CD4-positive, alpha-beta T cell treated with Interleukin-10 for 1 hour (primary cell): ENCODE measurements around the gene TIMM9.
"Not testable (repeated sequence)": the region's sequence is repeated elsewhere in the genome, so short reads cannot be mapped to it uniquely, and the experiment has no call there.

Experiments used
- DNase-seq: peaks from one replicate; pipeline ENCODE4 v3.0.0-alpha.2; 2020

The TIMM9 gene

GRCh38 chr14:58397156-58397555 is 30.2 kb downstream of the TIMM9 start:
- DNase-seq = no peak

GRCh38 chr14:58395812-58396788 is 31.2 kb downstream of the TIMM9 start, which contains the start of gene TOMM20L:
Gene TOMM20L (plus strand): TSS chr14:58395930. CDS start chr14:58395958, 28 bp downstream.
- peak; percentile 81 for DNase-seq

DNA sequence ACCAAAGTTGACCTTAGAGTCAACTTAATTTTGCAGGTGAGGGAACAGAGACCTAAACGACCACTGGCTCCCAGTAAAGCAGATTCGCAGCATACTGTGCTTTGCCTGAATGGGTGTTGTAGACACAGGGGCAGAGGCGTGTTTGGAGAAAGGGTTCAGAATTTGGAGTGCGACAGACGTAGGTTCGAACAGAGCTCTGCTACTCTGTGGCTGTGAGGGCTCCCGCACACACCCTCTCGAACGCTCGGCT is 31.8 kb downstream of the TIMM9 start:
- no peak for DNase-seq

- no peak for DNase-seq
These were observed 36.5 kb downstream of the TIMM9 start for GRCh38 chr14:58390830-58391229.

- no peak for DNase-seq
These were observed 50.5 kb downstream of the TIMM9 start for GRCh38 chr14:58376791-58377190.

GRCh38 chr14:58368956-58369355 is 58.4 kb downstream of the TIMM9 start:
- no peak for DNase-seq

DNA sequence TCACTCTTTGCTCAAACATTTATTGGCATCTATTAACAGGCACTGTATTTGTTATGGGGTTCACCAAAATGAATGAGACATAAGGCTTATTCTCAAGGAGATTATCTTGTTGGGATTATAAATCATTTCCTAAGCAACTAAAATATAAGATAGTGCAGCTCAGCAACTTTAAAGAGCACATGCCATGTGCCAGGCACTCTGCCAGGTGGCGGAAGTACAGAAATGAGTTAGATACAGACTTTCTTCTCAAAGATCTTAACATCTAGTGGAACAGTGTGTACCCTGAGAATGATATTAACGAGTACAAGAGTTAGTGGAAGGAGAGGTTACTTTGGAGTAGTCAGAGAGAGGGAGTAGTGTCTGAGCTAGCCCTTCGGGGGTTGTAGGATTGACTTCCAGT is 60.0 kb downstream of the TIMM9 start:
- DNase-seq = no peak

- no peak for DNase-seq
These were observed 63.0 kb downstream of the TIMM9 start for GRCh38 chr14:58364316-58364715.

- peak; percentile 53 for DNase-seq
These were observed 64.4 kb downstream of the TIMM9 start for GRCh38 chr14:58362798-58363412.

GRCh38 chr14:58362272-58362671 is 65.1 kb downstream of the TIMM9 start:
- DNase-seq = not testable (repeated sequence)
